ENCODE measurements around the gene GABRD.
"Not testable (repeated sequence)": the region's sequence is repeated elsewhere in the genome, so short reads cannot be mapped to it uniquely, and the experiment has no call there.

Gene GABRD

GRCh38 chr1:1978108-1978507, 41.0 kb upstream of the GABRD start:
- Histone ChIP-seq H3K27me3 (ENCODE audit: control insufficient read depth in 2 of 2, insufficient read depth in 2 of 2, low read length in 2 of 2) (no peaks in the 10 kb centered on the region), H3K4me1 (ENCODE audit: control insufficient read depth in 2 of 2, insufficient read depth in 2 of 2, low read length in 2 of 2) (no peaks in the 10 kb centered on the region), H3K9me3 (ENCODE audit: control insufficient read depth in 2 of 2, low read length in 2 of 2) (no peaks in the 10 kb centered on the region), H3K36me3 (ENCODE audit: control insufficient read depth in 2 of 2, insufficient read depth in 2 of 2, low read length in 2 of 2) (no peaks in the 10 kb centered on the region), H3K4me3 (ENCODE audit: low read length in 2 of 2) (no peak overlapping the region), H3K27ac (ENCODE audit: low read depth in 2 of 2, low read length in 2 of 2) (no peak overlapping the region), H3K9ac (ENCODE audit: low read depth in 1 of 2, low read length in 2 of 2) (no peak overlapping the region)

GRCh38 chr1:1978690-1979481, 40.3 kb upstream of the GABRD start:
- H3K9ac ChIP-seq (ENCODE audit: low read depth in 1 of 2, low read length in 2 of 2); H3K36me3 ChIP-seq (ENCODE audit: control insufficient read depth in 2 of 2, insufficient read depth in 2 of 2, low read length in 2 of 2); H3K4me3 ChIP-seq (ENCODE audit: low read length in 2 of 2); H3K27ac ChIP-seq (ENCODE audit: low read depth in 2 of 2, low read length in 2 of 2); H3K27me3 ChIP-seq (ENCODE audit: control insufficient read depth in 2 of 2, insufficient read depth in 2 of 2, low read length in 2 of 2); H3K4me1 ChIP-seq (ENCODE audit: control insufficient read depth in 2 of 2, insufficient read depth in 2 of 2, low read length in 2 of 2); H3K9me3 ChIP-seq (ENCODE audit: control insufficient read depth in 2 of 2, low read length in 2 of 2): not testable (repeated sequence)

- Histone ChIP-seq H3K9me3 (ENCODE audit: control insufficient read depth in 2 of 2, low read length in 2 of 2) (no peaks in the 10 kb centered on the region), H3K27ac (ENCODE audit: low read depth in 2 of 2, low read length in 2 of 2) (no peak overlapping the region), H3K4me1 (ENCODE audit: control insufficient read depth in 2 of 2, insufficient read depth in 2 of 2, low read length in 2 of 2) (no peaks in the 10 kb centered on the region), H3K9ac (ENCODE audit: low read depth in 1 of 2, low read length in 2 of 2) (no peak overlapping the region), H3K27me3 (ENCODE audit: control insufficient read depth in 2 of 2, insufficient read depth in 2 of 2, low read length in 2 of 2) (no peaks in the 10 kb centered on the region), H3K4me3 (ENCODE audit: low read length in 2 of 2) (no peak overlapping the region), H3K36me3 (ENCODE audit: control insufficient read depth in 2 of 2, insufficient read depth in 2 of 2, low read length in 2 of 2) (no peaks in the 10 kb centered on the region)
Measured at GRCh38 chr1:1979482-1980165, 39.5 kb upstream of the GABRD start.

GRCh38 chr1:1980467-1981141, 38.5 kb upstream of the GABRD start:
- no peak overlapping the region for H3K4me3 ChIP-seq (ENCODE audit: low read length in 2 of 2)
- H3K27me3 ChIP-seq (ENCODE audit: control insufficient read depth in 2 of 2, insufficient read depth in 2 of 2, low read length in 2 of 2): no peaks in the 10 kb centered on the region
- no peaks in the 10 kb centered on the region for H3K36me3 ChIP-seq (ENCODE audit: control insufficient read depth in 2 of 2, insufficient read depth in 2 of 2, low read length in 2 of 2)
- no peaks in the 10 kb centered on the region for H3K4me1 ChIP-seq (ENCODE audit: control insufficient read depth in 2 of 2, insufficient read depth in 2 of 2, low read length in 2 of 2)
- no peak overlapping the region for H3K9ac ChIP-seq (ENCODE audit: low read depth in 1 of 2, low read length in 2 of 2)
- no peaks in the 10 kb centered on the region for H3K9me3 ChIP-seq (ENCODE audit: control insufficient read depth in 2 of 2, low read length in 2 of 2)
- no peak overlapping the region for H3K27ac ChIP-seq (ENCODE audit: low read depth in 2 of 2, low read length in 2 of 2)

- H3K9ac ChIP-seq (ENCODE audit: low read depth in 1 of 2, low read length in 2 of 2): no peak overlapping the region
- no peak overlapping the region for H3K4me3 ChIP-seq (ENCODE audit: low read length in 2 of 2)
- H3K27me3 ChIP-seq (ENCODE audit: control insufficient read depth in 2 of 2, insufficient read depth in 2 of 2, low read length in 2 of 2): no peaks in the 10 kb centered on the region
- no peaks in the 10 kb centered on the region for H3K36me3 ChIP-seq (ENCODE audit: control insufficient read depth in 2 of 2, insufficient read depth in 2 of 2, low read length in 2 of 2)
- H3K4me1 ChIP-seq (ENCODE audit: control insufficient read depth in 2 of 2, insufficient read depth in 2 of 2, low read length in 2 of 2): no peaks in the 10 kb centered on the region
- no peak overlapping the region for H3K27ac ChIP-seq (ENCODE audit: low read depth in 2 of 2, low read length in 2 of 2)
- H3K9me3 ChIP-seq (ENCODE audit: control insufficient read depth in 2 of 2, low read length in 2 of 2): no peaks in the 10 kb centered on the region
Measured at GRCh38 chr1:1981142-1981500, 38.0 kb upstream of the GABRD start.

- H3K27me3 ChIP-seq (ENCODE audit: control insufficient read depth in 2 of 2, insufficient read depth in 2 of 2, low read length in 2 of 2); H3K4me1 ChIP-seq (ENCODE audit: control insufficient read depth in 2 of 2, insufficient read depth in 2 of 2, low read length in 2 of 2); H3K36me3 ChIP-seq (ENCODE audit: control insufficient read depth in 2 of 2, insufficient read depth in 2 of 2, low read length in 2 of 2); H3K9me3 ChIP-seq (ENCODE audit: control insufficient read depth in 2 of 2, low read length in 2 of 2); H3K27ac ChIP-seq (ENCODE audit: low read depth in 2 of 2, low read length in 2 of 2); H3K4me3 ChIP-seq (ENCODE audit: low read length in 2 of 2); H3K9ac ChIP-seq (ENCODE audit: low read depth in 1 of 2, low read length in 2 of 2): not testable (repeated sequence)
Measured at GRCh38 chr1:1981631-1982327, 37.4 kb upstream of the GABRD start.

- H3K36me3 ChIP-seq (ENCODE audit: control insufficient read depth in 2 of 2, insufficient read depth in 2 of 2, low read length in 2 of 2): no peaks in the 10 kb centered on the region
- no peaks in the 10 kb centered on the region for H3K9me3 ChIP-seq (ENCODE audit: control insufficient read depth in 2 of 2, low read length in 2 of 2)
- H3K27ac ChIP-seq (ENCODE audit: low read depth in 2 of 2, low read length in 2 of 2): no peak overlapping the region
- no peak overlapping the region for H3K9ac ChIP-seq (ENCODE audit: low read depth in 1 of 2, low read length in 2 of 2)
- no peak overlapping the region for H3K4me3 ChIP-seq (ENCODE audit: low read length in 2 of 2)
- H3K4me1 ChIP-seq (ENCODE audit: control insufficient read depth in 2 of 2, insufficient read depth in 2 of 2, low read length in 2 of 2): no peaks in the 10 kb centered on the region
- H3K27me3 ChIP-seq (ENCODE audit: control insufficient read depth in 2 of 2, insufficient read depth in 2 of 2, low read length in 2 of 2): no peaks in the 10 kb centered on the region
Measured at GRCh38 chr1:1982379-1983232, 36.5 kb upstream of the GABRD start.

- Histone ChIP-seq H3K9me3 (ENCODE audit: control insufficient read depth in 2 of 2, low read length in 2 of 2) (no peaks in the 10 kb centered on the region), H3K27ac (ENCODE audit: low read depth in 2 of 2, low read length in 2 of 2) (no peak overlapping the region), H3K4me1 (ENCODE audit: control insufficient read depth in 2 of 2, insufficient read depth in 2 of 2, low read length in 2 of 2) (peaks cover 0 to 2% of the 10 kb centered on the region in 2 donors), H3K36me3 (ENCODE audit: control insufficient read depth in 2 of 2, insufficient read depth in 2 of 2, low read length in 2 of 2) (no peaks in the 10 kb centered on the region), H3K9ac (ENCODE audit: low read depth in 1 of 2, low read length in 2 of 2) (no peak overlapping the region), H3K27me3 (ENCODE audit: control insufficient read depth in 2 of 2, insufficient read depth in 2 of 2, low read length in 2 of 2) (peaks cover 0 to 2% of the 10 kb centered on the region in 2 donors), H3K4me3 (ENCODE audit: low read length in 2 of 2) (no peak overlapping the region)
Measured at GRCh38 chr1:1984560-1985070, 34.5 kb upstream of the GABRD start.

GRCh38 chr1:1985375-1986050, 33.6 kb upstream of the GABRD start:
- Histone ChIP-seq H3K36me3 (ENCODE audit: control insufficient read depth in 2 of 2, insufficient read depth in 2 of 2, low read length in 2 of 2) (no peaks in the 10 kb centered on the region), H3K9me3 (ENCODE audit: control insufficient read depth in 2 of 2, low read length in 2 of 2) (no peaks in the 10 kb centered on the region), H3K4me3 (ENCODE audit: low read length in 2 of 2) (no peak overlapping the region), H3K27ac (ENCODE audit: low read depth in 2 of 2, low read length in 2 of 2) (no peak overlapping the region), H3K9ac (ENCODE audit: low read depth in 1 of 2, low read length in 2 of 2) (no peak overlapping the region), H3K27me3 (ENCODE audit: control insufficient read depth in 2 of 2, insufficient read depth in 2 of 2, low read length in 2 of 2) (peaks cover 0 to 2% of the 10 kb centered on the region in 2 donors), H3K4me1 (ENCODE audit: control insufficient read depth in 2 of 2, insufficient read depth in 2 of 2, low read length in 2 of 2) (peaks cover 0 to 2% of the 10 kb centered on the region in 2 donors)

Data from mucosa of rectum (tissue), 2 donors.